Hematopoietic multipotent progenitor cell (in vitro differentiated cells): ENCODE data around the gene MFGE8. TPM values are rescaled to one million over a fixed set of nuclear protein-coding genes. Genes with fewer than 3 reads are reported as not detected.
A peak's percentile ranks its signal among the peaks of the same experiment; 100 is the strongest.
"Not testable (repeated sequence)": the region's sequence is repeated elsewhere in the genome, so short reads cannot be mapped to it uniquely, and the experiment has no call there.

Experiments
- DNase-seq, 3 donors: peaks; one replicate each; pipeline ENCODE4 v3.0.0-alpha.2; 2011 to 2015; ENCODE audit warnings: low read depth in 2 of 3, low spot score in 2 of 3
- total RNA-seq: library from RNA; depleted of rRNA; stranded (reverse); fragments of >200 nt; gene quantifications from one replicate; pipeline ENCODE4 v1.2.3, GENCODE V29; 2012

MFGE8 gene
- 46.3 TPM for total RNA-seq

- DNase-seq, result peak in 2 of 3 donors; percentile 64 to 68
These were observed at the start of gene MFGE8 for GRCh38 chr15:88913017-88913849. Gene MFGE8, minus strand, starts transcription at chr15:88913379. Its CDS starts 60 bp downstream, at chr15:88913319.

- DNase-seq, result no peak
These were observed 46.3 kb upstream of the MFGE8 start for GRCh38 chr15:88959445-88959844.

GRCh38 chr15:88956906-88957305 lies 43.7 kb upstream of the MFGE8 start:
- DNase-seq, result no peak

GRCh38 chr15:88956263-88956662 lies 43.1 kb upstream of the MFGE8 start:
- DNase-seq, result no peak

- DNase-seq, result no peak
These were observed 41.5 kb upstream of the MFGE8 start for GRCh38 chr15:88954431-88955277.

- DNase-seq, result no peak
These were observed 37.5 kb upstream of the MFGE8 start for GRCh38 chr15:88950600-88951160.

- no peak for DNase-seq
These were observed 36.7 kb upstream of the MFGE8 start for GRCh38 chr15:88949734-88950400.

- DNase-seq, result no peak
These were observed 27.0 kb upstream of the MFGE8 start for GRCh38 chr15:88940110-88940675.

GRCh38 chr15:88939486-88939806 lies 26.3 kb upstream of the MFGE8 start:
- no peak for DNase-seq

- DNase-seq, result no peak
These were observed 25.8 kb upstream of the MFGE8 start for GRCh38 chr15:88938802-88939485.

- not testable (repeated sequence) for DNase-seq
These were observed 21.3 kb upstream of the MFGE8 start for GRCh38 chr15:88934449-88934848.

GRCh38 chr15:88932875-88933330 lies 19.7 kb upstream of the MFGE8 start:
- no peak for DNase-seq

GRCh38 chr15:88932271-88932874 lies 19.2 kb upstream of the MFGE8 start:
- DNase-seq, result no peak

- no peak for DNase-seq
These were observed 17.4 kb upstream of the MFGE8 start for GRCh38 chr15:88930579-88930978.

- not testable (repeated sequence) for DNase-seq
These were observed 16.3 kb upstream of the MFGE8 start for GRCh38 chr15:88929358-88930098.

GRCh38 chr15:88928192-88928591 lies 15.0 kb upstream of the MFGE8 start:
- DNase-seq, result not testable (repeated sequence)

GRCh38 chr15:88925648-88926047 lies 12.5 kb upstream of the MFGE8 start:
- not testable (repeated sequence) for DNase-seq

GRCh38 chr15:88920892-88921435 lies 7.8 kb upstream of the MFGE8 start:
- DNase-seq, result not testable (repeated sequence)
